Mesothelial cell of epicardium (in vitro differentiated cells): ENCODE results near the gene ZDHHC22. TPM values are rescaled to one million over a fixed set of nuclear protein-coding genes. Genes with fewer than 3 reads are reported as not detected.

Experiments used
- DNase-seq, 2 experiments: peaks; one replicate each; pipeline ENCODE4 v3.0.0; 2021; ENCODE audit warnings: low spot score in 2 of 2; ENCODE audit not compliant: unreplicated experiment in 2 of 2
- H3K27ac Mint-ChIP-seq: 2 replicates; pipeline ENCODE4 v1.8.0; 2021; ENCODE audit warnings: mixed read lengths
- H3K27me3 Mint-ChIP-seq: 2 replicates; pipeline ENCODE4 v1.8.0; 2021; ENCODE audit warnings: low read depth, mixed read lengths
- H3K36me3 Mint-ChIP-seq: 2 replicates; pipeline ENCODE4 v1.8.0; 2021; ENCODE audit warnings: mixed read lengths
- H3K4me1 Mint-ChIP-seq: 2 replicates; pipeline ENCODE4 v1.8.0; 2021; ENCODE audit warnings: mixed read lengths
- H3K4me3 Mint-ChIP-seq: 2 replicates; pipeline ENCODE4 v1.8.0; 2021; ENCODE audit warnings: mild to moderate bottlenecking, moderate library complexity, mixed read lengths
- H3K9me3 Mint-ChIP-seq: 2 replicates; pipeline ENCODE4 v1.8.0; 2021; ENCODE audit warnings: mixed read lengths
- total RNA-seq: library from RNA; stranded (reverse); gene quantifications from 3 replicates; pipeline ENCODE4 v1.2.1, GENCODE V29; 2021
- TF ChIP-seq, protein P1 (sequence below): fragments of 200-600 bp; sonication (generic); IDR thresholded peaks from one replicate; pipeline ENCODE4 v1.5.0; 2021; ENCODE audit warnings: antibody characterized with exemption; ENCODE audit not compliant: unreplicated experiment

ZDHHC22 gene
- total RNA-seq, 1 donor from 2014 or later, result not detected

DNA sequence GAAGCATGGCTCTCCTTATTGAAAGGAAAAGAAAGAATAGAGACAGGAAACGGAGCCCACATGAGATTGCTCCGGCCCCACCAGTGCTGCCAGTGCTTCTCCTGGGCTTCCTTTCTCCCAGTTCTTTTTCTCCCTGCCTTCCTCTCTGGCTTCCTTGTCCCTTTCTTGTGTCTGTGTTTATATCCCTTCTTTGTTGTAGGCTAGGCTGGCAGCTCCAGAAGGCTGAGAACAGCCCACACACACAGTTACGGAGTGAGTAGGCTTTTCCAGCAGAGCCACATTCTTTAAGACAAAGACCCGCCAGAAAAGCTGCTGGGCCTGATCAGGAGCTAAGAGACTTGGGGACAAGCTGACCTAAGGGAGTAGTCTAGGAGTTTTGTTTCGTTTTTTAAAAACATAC lies 30.6 kb downstream of the ZDHHC22 start:
- H3K4me1 Mint-ChIP-seq, result peaks cover 33% of the 10 kb centered on the region
- no peak for DNase-seq

DNA sequence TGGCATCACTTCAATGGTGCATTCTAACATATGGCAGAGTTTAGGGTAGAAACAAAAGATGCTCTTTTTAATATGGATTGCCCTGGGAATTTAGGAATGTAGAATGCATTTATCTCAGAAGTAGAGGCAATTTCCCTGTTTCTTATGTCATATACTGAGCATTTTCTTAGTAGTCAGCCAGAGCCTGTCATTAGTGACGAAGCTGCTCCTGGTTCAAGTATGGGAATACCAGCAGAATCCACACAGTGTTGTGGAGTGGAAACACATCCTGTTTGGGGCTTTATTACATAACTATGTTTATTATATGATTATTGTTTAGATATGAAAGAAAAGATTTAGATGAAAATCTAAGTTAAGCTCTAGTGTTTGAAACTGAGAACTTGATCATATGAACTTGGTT lies 31.3 kb downstream of the ZDHHC22 start:
- Mint-ChIP-seq H3K4me3 (no peak overlapping the region), H3K9me3 (no peaks in the 10 kb centered on the region), H3K27me3 (no peaks in the 10 kb centered on the region), H3K4me1 (peaks cover 33% of the 10 kb centered on the region), H3K27ac (peak overlapping the region; percentile 94), H3K36me3 (peaks cover 41% of the 10 kb centered on the region)
- TF ChIP-seq, protein P1, sequence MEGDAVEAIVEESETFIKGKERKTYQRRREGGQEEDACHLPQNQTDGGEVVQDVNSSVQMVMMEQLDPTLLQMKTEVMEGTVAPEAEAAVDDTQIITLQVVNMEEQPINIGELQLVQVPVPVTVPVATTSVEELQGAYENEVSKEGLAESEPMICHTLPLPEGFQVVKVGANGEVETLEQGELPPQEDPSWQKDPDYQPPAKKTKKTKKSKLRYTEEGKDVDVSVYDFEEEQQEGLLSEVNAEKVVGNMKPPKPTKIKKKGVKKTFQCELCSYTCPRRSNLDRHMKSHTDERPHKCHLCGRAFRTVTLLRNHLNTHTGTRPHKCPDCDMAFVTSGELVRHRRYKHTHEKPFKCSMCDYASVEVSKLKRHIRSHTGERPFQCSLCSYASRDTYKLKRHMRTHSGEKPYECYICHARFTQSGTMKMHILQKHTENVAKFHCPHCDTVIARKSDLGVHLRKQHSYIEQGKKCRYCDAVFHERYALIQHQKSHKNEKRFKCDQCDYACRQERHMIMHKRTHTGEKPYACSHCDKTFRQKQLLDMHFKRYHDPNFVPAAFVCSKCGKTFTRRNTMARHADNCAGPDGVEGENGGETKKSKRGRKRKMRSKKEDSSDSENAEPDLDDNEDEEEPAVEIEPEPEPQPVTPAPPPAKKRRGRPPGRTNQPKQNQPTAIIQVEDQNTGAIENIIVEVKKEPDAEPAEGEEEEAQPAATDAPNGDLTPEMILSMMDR, result no peak
- no peak for DNase-seq

More for the DNA sequence above, 30.6 kb downstream of the ZDHHC22 start:
- no peaks in the 10 kb centered on the region for H3K27me3 Mint-ChIP-seq
- peak overlapping the region; percentile 33 for H3K4me3 Mint-ChIP-seq
- peak overlapping the region; percentile 94 for H3K27ac Mint-ChIP-seq
- TF ChIP-seq, protein P1, result no peak
- H3K36me3 Mint-ChIP-seq, result peaks cover 42% of the 10 kb centered on the region
- no peaks in the 10 kb centered on the region for H3K9me3 Mint-ChIP-seq

DNA sequence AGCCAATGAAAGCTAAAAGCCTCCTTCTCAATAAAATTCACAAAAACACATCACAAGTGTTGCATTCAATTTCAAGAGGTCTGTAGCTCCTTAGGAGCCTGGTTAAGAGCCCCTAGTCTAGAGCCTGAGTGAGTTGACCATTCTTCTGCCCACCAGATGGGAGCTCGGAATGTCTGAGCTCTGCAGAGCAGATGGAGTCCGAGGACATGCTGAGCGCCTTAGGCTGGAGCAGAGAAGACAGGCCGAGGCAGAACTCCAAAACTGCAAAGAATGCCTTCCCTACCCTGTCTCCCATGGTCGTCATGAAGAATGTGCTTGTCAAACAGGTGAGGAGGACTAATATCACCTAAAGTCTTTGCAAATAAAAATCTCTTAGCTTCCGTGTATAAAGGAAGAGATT lies 31.9 kb downstream of the ZDHHC22 start:
- Mint-ChIP-seq H3K27me3 (no peaks in the 10 kb centered on the region), H3K4me3 (no peak overlapping the region), H3K27ac (peak overlapping the region; percentile 55), H3K9me3 (no peaks in the 10 kb centered on the region), H3K36me3 (peaks cover 36% of the 10 kb centered on the region), H3K4me1 (peaks cover 34% of the 10 kb centered on the region)
- DNase-seq, result no peak
- TF ChIP-seq, protein P1, result no peak

DNA sequence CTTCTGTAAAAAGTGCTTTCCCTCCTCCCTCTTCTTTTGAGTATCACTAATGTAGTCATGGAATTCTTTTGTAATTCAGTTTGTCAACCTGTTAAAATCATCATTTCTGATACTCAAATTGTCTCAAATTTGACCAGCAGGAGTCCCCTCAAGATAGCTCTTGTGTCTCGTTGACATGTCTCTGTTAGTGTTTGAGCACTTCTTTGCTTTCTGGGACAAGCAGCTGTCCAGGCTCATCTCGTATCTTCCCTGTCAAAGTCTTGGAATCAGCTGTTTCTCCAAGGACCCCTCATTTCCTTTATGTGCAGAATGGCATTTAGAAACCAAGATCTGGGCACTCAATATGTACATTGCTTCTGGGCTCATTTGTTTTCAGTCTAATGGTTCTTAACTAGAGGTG lies 32.8 kb downstream of the ZDHHC22 start:
- H3K27me3 Mint-ChIP-seq, result no peaks in the 10 kb centered on the region
- TF ChIP-seq, protein P1, result no peak
- H3K4me1 Mint-ChIP-seq, result peaks cover 38% of the 10 kb centered on the region
- H3K4me3 Mint-ChIP-seq, result no peak overlapping the region
- H3K36me3 Mint-ChIP-seq, result peaks cover 28% of the 10 kb centered on the region
- peak overlapping the region; percentile 55 for H3K27ac Mint-ChIP-seq
- no peak for DNase-seq
- no peaks in the 10 kb centered on the region for H3K9me3 Mint-ChIP-seq

DNA sequence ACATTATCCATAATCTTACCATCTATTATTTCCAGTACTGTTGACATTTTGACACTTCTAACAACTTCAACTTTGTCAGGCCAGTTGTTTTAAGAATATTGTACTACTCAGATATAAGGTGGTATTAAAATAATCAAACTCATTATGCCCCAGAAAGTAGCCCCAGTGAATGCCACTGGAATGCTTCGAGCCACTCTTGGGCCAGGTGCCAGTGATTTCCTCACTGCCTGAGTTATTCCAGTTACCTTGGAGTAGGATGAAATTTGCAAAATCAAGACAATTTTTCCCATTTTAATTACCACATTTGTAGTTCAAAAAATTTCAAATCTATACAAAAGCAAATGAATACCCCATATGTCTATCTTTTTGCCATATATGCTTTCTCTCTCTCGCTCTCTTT lies 34.4 kb downstream of the ZDHHC22 start:
- H3K4me1 Mint-ChIP-seq, result peaks cover 38% of the 10 kb centered on the region
- no peak overlapping the region for H3K4me3 Mint-ChIP-seq
- H3K36me3 Mint-ChIP-seq, result peaks cover 20% of the 10 kb centered on the region
- H3K27me3 Mint-ChIP-seq, result no peaks in the 10 kb centered on the region
- no peaks in the 10 kb centered on the region for H3K9me3 Mint-ChIP-seq
- H3K27ac Mint-ChIP-seq, result no peak overlapping the region
- TF ChIP-seq, protein P1, result no peak
- DNase-seq, result no peak

DNA sequence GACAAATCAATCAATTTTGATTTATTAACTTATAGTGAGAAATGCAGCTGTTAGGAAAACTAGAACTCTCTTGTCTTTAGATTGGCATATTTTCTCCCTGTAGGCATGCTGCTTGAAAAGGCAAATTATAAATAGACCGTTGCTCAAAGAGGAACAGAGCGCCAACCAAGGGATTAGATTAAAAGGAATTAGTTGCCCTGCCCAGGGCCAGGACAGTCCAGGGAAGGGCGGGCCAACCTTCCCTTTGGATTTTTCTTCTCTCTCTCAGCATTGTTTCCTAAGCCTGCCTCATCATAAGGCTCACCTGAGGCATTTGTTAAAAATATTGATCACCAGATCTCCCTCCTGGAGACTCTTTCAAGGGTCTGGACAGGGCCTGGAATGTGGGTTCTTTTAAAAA lies 34.9 kb downstream of the ZDHHC22 start:
- no peaks in the 10 kb centered on the region for H3K9me3 Mint-ChIP-seq
- no peak overlapping the region for H3K4me3 Mint-ChIP-seq
- H3K27me3 Mint-ChIP-seq, result no peaks in the 10 kb centered on the region
- H3K36me3 Mint-ChIP-seq, result peaks cover 18% of the 10 kb centered on the region
- peaks cover 34% of the 10 kb centered on the region for H3K4me1 Mint-ChIP-seq
- no peak overlapping the region for H3K27ac Mint-ChIP-seq
- DNase-seq, result no peak
- TF ChIP-seq, protein P1, result no peak
